ENCODE results near the gene CDH4.
"Not testable (repeated sequence)": the region's sequence is repeated elsewhere in the genome, so short reads cannot be mapped to it uniquely, and the experiment has no call there.

The CDH4 gene

DNA sequence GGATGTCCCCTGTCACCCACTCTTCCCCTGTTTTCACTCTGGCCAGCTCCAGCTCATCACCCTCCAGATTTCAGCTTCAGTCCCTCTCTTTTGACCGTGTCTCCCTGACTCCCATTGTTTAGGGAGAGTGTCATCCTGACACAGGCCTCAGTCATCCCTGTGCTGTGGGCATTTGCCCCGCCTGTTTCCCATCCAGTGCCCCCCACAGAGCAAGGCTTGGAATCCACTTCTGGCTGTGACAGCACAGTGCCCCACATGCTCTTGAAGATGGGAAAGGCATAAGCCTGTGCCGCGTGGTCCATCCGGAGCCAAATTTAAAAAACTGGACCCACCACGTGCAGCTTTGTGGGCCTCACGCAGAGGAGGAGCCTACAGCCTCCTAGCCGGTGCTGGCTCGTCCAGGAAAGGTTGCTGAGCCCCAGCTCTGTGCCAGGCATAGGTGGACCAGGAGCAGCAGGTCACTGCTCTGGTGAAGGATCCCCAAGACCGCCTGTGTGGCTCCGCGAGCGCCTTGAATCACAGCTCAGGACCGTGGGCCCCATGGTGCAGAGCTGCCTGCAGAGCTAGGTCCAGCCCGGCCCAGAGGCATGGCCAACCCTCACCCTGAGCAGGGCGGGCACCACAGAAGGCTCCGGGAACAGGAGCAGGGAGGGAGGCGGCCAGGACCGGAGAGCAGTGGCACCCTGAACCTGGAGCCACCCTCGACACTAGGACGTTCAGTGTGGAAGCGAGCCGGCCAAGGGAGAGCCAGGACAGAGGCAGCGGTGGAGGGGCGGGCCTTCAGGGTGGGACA, 172.8 kb downstream of the CDH4 start:
- no peak overlapping the region for H3K27ac ChIP-seq (ENCODE audit: low read depth, low read length)
- H3K27me3 ChIP-seq (ENCODE audit: low read length) = no peaks in the 10 kb centered on the region
- no peaks in the 10 kb centered on the region for H3K79me2 ChIP-seq (ENCODE audit: insufficient read depth, low read length)
- no peak overlapping the region for H3K4me3 ChIP-seq (ENCODE audit: insufficient read depth, low read length, poor library complexity, severe bottlenecking)
- H3K9me3 ChIP-seq (ENCODE audit: insufficient read depth, low read length) = no peaks in the 10 kb centered on the region
- no peaks in the 10 kb centered on the region for H4K20me1 ChIP-seq (ENCODE audit: low read depth, low read length)
- H2AFZ ChIP-seq (ENCODE audit: low read depth, low read length, severe bottlenecking) = no peak overlapping the region
- H3K9ac ChIP-seq (ENCODE audit: low read length) = no peak overlapping the region
- H3K36me3 ChIP-seq (ENCODE audit: low read length) = no peaks in the 10 kb centered on the region
- no peaks in the 10 kb centered on the region for H3K9me2 ChIP-seq (replicated peaks; ENCODE audit: insufficient read depth, low read length)
- no peak overlapping the region for H3K4me2 ChIP-seq (ENCODE audit: low read depth, low read length, poor library complexity, severe bottlenecking)
- H3F3A ChIP-seq (ENCODE audit: insufficient read depth) = no peaks in the 10 kb centered on the region
- TF ChIP-seq, protein P1, sequence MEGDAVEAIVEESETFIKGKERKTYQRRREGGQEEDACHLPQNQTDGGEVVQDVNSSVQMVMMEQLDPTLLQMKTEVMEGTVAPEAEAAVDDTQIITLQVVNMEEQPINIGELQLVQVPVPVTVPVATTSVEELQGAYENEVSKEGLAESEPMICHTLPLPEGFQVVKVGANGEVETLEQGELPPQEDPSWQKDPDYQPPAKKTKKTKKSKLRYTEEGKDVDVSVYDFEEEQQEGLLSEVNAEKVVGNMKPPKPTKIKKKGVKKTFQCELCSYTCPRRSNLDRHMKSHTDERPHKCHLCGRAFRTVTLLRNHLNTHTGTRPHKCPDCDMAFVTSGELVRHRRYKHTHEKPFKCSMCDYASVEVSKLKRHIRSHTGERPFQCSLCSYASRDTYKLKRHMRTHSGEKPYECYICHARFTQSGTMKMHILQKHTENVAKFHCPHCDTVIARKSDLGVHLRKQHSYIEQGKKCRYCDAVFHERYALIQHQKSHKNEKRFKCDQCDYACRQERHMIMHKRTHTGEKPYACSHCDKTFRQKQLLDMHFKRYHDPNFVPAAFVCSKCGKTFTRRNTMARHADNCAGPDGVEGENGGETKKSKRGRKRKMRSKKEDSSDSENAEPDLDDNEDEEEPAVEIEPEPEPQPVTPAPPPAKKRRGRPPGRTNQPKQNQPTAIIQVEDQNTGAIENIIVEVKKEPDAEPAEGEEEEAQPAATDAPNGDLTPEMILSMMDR (IDR thresholded peaks at IDR 0.05; ENCODE audit: insufficient read depth, low read length, poor library complexity, severe bottlenecking) = no peak
- TF ChIP-seq EZH2phosphoT487 (conservative IDR thresholded peaks at IDR 0.05; ENCODE audit: low read length) = no peak

DNA sequence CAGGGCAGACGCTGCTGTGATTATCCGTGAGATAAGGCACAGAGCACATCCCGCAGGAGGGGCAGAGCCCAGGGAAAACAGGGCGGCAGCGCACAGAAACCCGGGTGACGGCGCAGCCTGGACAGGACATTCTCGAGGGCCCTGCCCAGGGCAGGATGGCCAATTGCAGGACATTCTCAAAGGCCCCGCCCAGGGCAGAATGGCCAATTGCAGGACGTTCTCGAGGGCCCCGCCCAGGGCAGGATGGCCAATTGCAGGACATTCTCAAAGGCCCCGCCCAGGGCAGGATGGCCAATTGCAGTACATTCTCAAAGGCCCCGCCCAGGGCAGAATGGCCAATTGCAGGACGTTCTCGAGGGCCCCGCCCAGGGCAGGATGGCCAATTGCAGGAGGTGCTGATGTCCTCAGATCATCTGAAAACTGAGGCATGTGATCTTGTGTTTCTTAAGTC, 173.5 kb downstream of the CDH4 start:
- not testable (repeated sequence) for H3K4me3 ChIP-seq (ENCODE audit: insufficient read depth, low read length, poor library complexity, severe bottlenecking); H3K27me3 ChIP-seq (ENCODE audit: low read length); H4K20me1 ChIP-seq (ENCODE audit: low read depth, low read length); H2AFZ ChIP-seq (ENCODE audit: low read depth, low read length, severe bottlenecking); H3K9me3 ChIP-seq (ENCODE audit: insufficient read depth, low read length); H3K79me2 ChIP-seq (ENCODE audit: insufficient read depth, low read length); H3K36me3 ChIP-seq (ENCODE audit: low read length); H3K9ac ChIP-seq (ENCODE audit: low read length); H3K27ac ChIP-seq (ENCODE audit: low read depth, low read length); H3K9me2 ChIP-seq (replicated peaks; ENCODE audit: insufficient read depth, low read length); H3F3A ChIP-seq (ENCODE audit: insufficient read depth); H3K4me2 ChIP-seq (ENCODE audit: low read depth, low read length, poor library complexity, severe bottlenecking)

DNA sequence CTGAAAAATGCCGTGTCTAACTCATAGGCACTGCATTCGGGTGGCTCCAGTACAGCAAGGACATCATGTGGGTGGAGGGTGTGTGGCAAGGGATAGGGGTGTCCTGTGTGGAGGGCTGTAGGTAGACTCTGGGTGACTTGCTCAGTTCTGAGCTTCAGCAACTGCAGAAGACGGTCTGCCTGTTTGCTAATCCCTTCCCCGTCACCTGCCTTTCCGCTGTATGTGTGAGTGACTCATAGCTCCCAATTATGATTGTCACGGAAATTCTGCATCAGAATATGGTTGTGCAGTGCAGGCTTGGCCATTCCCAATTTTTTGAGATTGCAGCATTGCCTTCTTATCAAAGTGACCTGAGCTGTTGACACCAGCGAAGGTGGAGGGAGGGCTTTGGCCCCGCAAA, 174.3 kb downstream of the CDH4 start:
- Histone ChIP-seq H3K4me2 (ENCODE audit: low read depth, low read length, poor library complexity, severe bottlenecking) (no peak overlapping the region), H3K9ac (ENCODE audit: low read length) (no peak overlapping the region), H2AFZ (ENCODE audit: low read depth, low read length, severe bottlenecking) (no peak overlapping the region), H3K9me2 (replicated peaks; ENCODE audit: insufficient read depth, low read length) (no peaks in the 10 kb centered on the region), H3K36me3 (ENCODE audit: low read length) (no peaks in the 10 kb centered on the region), H3K79me2 (ENCODE audit: insufficient read depth, low read length) (no peaks in the 10 kb centered on the region), H3K9me3 (ENCODE audit: insufficient read depth, low read length) (no peaks in the 10 kb centered on the region), H3K27ac (ENCODE audit: low read depth, low read length) (no peak overlapping the region), H3K27me3 (ENCODE audit: low read length) (no peaks in the 10 kb centered on the region), H3F3A (ENCODE audit: insufficient read depth) (no peaks in the 10 kb centered on the region), H3K4me3 (ENCODE audit: insufficient read depth, low read length, poor library complexity, severe bottlenecking) (no peak overlapping the region), H4K20me1 (ENCODE audit: low read depth, low read length) (no peaks in the 10 kb centered on the region)
- TF ChIP-seq, protein P1 (IDR thresholded peaks at IDR 0.05; ENCODE audit: insufficient read depth, low read length, poor library complexity, severe bottlenecking) = no peak
- no peak for TF ChIP-seq EZH2phosphoT487 (conservative IDR thresholded peaks at IDR 0.05; ENCODE audit: low read length)

DNA sequence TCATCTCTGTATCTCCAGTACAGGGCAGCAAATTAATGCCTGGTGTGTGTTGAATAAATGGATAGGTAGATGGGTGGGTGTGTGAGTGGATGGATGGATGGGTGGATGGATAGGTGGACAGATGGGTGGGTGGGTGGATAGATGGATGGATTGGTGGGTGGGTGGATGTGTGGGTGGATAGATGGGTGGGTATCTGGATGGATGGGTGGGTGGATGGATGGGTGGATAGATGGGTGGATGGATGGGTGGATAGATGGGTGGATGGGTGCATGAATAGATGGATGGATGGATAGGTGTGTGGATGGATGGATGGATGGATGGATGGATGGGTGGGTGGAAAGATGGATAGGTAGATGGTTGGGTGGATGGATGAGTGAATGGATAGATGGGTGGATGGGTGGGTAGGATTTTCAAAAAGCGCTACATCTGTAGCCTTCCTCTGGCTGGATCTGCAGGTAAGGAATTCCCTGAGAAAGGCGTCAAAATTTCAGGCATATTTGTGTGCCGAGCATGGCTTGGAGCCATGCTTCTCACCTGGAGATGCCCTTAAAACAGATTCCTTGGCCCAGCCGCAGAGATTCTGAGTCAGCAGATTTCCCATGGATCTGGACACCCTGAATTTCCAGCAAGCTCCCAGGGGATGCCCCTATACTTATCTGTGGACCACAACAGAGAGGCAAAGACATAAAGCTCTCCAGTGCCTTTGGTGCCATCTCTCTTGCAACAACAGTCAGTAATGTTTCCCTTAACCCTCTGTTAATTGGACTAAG, 177.6 kb downstream of the CDH4 start:
- no peak overlapping the region for H3K4me3 ChIP-seq (ENCODE audit: insufficient read depth, low read length, poor library complexity, severe bottlenecking)
- no peak overlapping the region for H3K4me2 ChIP-seq (ENCODE audit: low read depth, low read length, poor library complexity, severe bottlenecking)
- H3K9me2 ChIP-seq (replicated peaks; ENCODE audit: insufficient read depth, low read length) = no peaks in the 10 kb centered on the region
- no peaks in the 10 kb centered on the region for H4K20me1 ChIP-seq (ENCODE audit: low read depth, low read length)
- H2AFZ ChIP-seq (ENCODE audit: low read depth, low read length, severe bottlenecking) = no peak overlapping the region
- no peaks in the 10 kb centered on the region for H3K27me3 ChIP-seq (ENCODE audit: low read length)
- H3K9ac ChIP-seq (ENCODE audit: low read length) = no peak overlapping the region
- TF ChIP-seq EZH2phosphoT487 (conservative IDR thresholded peaks at IDR 0.05; ENCODE audit: low read length) = no peak
- TF ChIP-seq, protein P1 (IDR thresholded peaks at IDR 0.05; ENCODE audit: insufficient read depth, low read length, poor library complexity, severe bottlenecking) = no peak
- no peak overlapping the region for H3K27ac ChIP-seq (ENCODE audit: low read depth, low read length)
- no peaks in the 10 kb centered on the region for H3K79me2 ChIP-seq (ENCODE audit: insufficient read depth, low read length)
- H3K36me3 ChIP-seq (ENCODE audit: low read length) = no peaks in the 10 kb centered on the region
- no peaks in the 10 kb centered on the region for H3K9me3 ChIP-seq (ENCODE audit: insufficient read depth, low read length)
- no peaks in the 10 kb centered on the region for H3F3A ChIP-seq (ENCODE audit: insufficient read depth)
